ENCODE data around the gene LEPR. TPM values are rescaled to one million over a fixed set of nuclear protein-coding genes. Genes with fewer than 3 reads are reported as not detected.
"Not testable (repeated sequence)": the region's sequence is repeated elsewhere in the genome, so short reads cannot be mapped to it uniquely, and the experiment has no call there.

LEPR gene
- total and polyA plus RNA-seq, 7 donors: 0.46 to 24.7 (median 5.3) TPM

DNA sequence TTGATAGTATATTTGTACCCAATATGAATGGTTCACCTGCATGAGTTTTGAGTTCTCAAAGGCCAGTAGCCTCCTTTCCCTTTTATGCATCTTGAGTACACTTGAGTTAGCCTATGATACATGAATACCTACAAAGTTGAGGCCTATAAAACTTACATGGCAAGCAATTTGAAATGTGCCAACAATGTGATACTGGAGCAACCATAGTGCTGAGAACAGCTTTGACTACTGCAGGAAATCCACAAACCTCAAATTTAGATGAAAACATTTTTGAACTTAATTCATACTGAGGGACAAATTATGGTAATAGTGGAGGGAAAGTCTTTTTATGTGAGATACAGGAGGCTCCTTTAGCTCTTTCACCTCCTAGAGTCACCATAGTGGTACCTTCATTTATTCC lies 37.4 kb downstream of the LEPR start:
- Histone ChIP-seq H3K27ac (no peak overlapping the region), H3K9me3 (no peaks in the 10 kb centered on the region), H3K4me3 (no peak overlapping the region), H3K27me3 (no peaks in the 10 kb centered on the region), H3K4me1 (no peaks in the 10 kb centered on the region), H3K36me3 (no peaks in the 10 kb centered on the region)
- no peak for DNase-seq
- intact Hi-C loops (cut with DNase I): no loop called here
- TF ChIP-seq, protein P1, sequence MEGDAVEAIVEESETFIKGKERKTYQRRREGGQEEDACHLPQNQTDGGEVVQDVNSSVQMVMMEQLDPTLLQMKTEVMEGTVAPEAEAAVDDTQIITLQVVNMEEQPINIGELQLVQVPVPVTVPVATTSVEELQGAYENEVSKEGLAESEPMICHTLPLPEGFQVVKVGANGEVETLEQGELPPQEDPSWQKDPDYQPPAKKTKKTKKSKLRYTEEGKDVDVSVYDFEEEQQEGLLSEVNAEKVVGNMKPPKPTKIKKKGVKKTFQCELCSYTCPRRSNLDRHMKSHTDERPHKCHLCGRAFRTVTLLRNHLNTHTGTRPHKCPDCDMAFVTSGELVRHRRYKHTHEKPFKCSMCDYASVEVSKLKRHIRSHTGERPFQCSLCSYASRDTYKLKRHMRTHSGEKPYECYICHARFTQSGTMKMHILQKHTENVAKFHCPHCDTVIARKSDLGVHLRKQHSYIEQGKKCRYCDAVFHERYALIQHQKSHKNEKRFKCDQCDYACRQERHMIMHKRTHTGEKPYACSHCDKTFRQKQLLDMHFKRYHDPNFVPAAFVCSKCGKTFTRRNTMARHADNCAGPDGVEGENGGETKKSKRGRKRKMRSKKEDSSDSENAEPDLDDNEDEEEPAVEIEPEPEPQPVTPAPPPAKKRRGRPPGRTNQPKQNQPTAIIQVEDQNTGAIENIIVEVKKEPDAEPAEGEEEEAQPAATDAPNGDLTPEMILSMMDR (IDR thresholded peaks at IDR 0.05): no peak
- no peak for TF ChIP-seq EP300 (IDR thresholded peaks at IDR 0.05)
- no peak for TF ChIP-seq POLR2AphosphoS5 (IDR thresholded peaks at IDR 0.05)
- no peak for TF ChIP-seq POLR2A (IDR thresholded peaks at IDR 0.05)

DNA sequence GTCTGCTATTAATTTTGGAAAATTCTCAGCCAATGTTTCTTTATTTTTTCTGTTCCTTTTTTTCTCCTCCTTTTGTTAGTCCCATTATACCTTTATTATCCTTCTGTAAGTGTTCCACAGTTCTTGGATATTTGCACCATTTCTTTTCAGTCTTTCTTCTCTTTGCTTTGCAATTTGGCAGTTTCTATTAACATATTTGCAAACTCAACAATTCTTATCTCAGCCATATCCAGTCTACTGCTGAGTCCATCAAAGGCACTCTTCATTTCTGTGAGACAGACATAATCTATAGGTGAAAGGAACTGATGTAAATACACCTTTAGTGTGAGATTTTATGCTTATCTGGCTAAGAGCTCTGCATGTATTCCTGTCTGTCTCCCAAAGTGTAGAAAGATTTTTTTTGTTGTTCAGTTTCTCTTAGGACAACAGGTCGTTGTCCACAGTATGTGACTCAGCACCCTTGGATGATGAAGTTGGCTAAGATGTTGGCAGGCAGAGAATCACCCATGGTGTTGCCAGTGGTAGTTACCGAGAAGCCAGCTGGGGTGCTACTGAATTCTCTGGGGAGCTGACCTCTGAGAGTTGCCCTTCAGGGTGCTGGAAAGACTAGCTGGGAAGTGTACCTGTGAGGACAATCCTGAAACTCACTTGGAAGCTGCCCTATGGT lies 38.4 kb downstream of the LEPR start:
- no peak overlapping the region for H3K4me3 ChIP-seq
- intact Hi-C loops (cut with DNase I): no loop called here

DNA sequence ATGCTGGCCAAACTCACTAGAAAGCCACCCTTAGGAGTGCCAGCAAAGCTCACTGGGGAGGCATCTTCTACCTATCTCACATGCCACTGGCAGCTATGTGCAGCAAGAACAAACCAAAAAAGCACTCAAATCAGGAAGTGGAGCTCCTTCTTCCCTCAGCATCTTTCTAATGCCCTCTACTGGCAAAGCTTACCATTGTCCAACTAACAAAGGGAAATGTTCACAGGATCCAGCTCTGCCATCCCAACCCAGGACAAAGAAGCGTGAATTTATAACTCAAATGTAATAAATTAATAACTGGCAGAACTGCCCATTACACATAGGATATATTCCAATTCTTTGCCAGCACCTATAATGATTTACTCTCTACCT lies 38.9 kb downstream of the LEPR start:
- TF ChIP-seq POLR2A (IDR thresholded peaks at IDR 0.05): no peak
- no peak for TF ChIP-seq EP300 (IDR thresholded peaks at IDR 0.05)
- TF ChIP-seq, protein P1 (IDR thresholded peaks at IDR 0.05): no peak
- no peak for TF ChIP-seq POLR2AphosphoS5 (IDR thresholded peaks at IDR 0.05)
- H3K9me3 ChIP-seq: no peaks in the 10 kb centered on the region
- no peak overlapping the region for H3K4me3 ChIP-seq
- H3K36me3 ChIP-seq: no peaks in the 10 kb centered on the region
- 68 to 74% methylated on average over 1 of the region's 1 CpG for WGBS, 2 donors
- H3K4me1 ChIP-seq: no peaks in the 10 kb centered on the region
- H3K27me3 ChIP-seq: no peaks in the 10 kb centered on the region
- DNase-seq: no peak
- no peak overlapping the region for H3K27ac ChIP-seq
- intact Hi-C loops (cut with DNase I): no loop called here

More for the DNA sequence above, 38.4 kb downstream of the LEPR start:
- TF ChIP-seq, protein P1 (IDR thresholded peaks at IDR 0.05): no peak
- TF ChIP-seq EP300 (IDR thresholded peaks at IDR 0.05) (no peak), POLR2A (IDR thresholded peaks at IDR 0.05) (no peak), POLR2AphosphoS5 (IDR thresholded peaks at IDR 0.05) (no peak)
- 88 to 93% methylated on average over 2 of the region's 2 CpGs for WGBS, 2 donors
- H3K9me3 ChIP-seq: no peaks in the 10 kb centered on the region
- H3K27me3 ChIP-seq: no peaks in the 10 kb centered on the region
- H3K4me1 ChIP-seq: no peaks in the 10 kb centered on the region
- no peaks in the 10 kb centered on the region for H3K36me3 ChIP-seq
- no peak for DNase-seq
- H3K27ac ChIP-seq: no peak overlapping the region

DNA sequence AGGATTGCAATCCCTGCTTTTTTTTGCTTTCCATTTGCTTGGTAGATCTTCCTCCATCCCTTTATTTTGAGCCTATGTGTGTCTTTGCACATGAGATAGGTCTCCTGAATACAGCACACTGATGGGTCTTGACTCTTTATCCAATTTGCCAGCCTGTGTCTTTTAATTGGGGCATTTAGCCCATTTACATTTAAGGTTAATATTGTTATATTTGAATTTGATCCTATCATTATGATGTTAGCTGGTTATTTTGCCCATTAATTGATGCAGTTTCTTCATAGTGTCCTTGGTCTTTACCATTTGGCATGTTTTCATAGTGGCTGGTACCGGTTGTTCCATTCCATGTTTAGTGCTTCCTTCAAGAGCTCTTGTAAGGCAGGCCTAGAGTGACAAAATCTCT lies 45.4 kb downstream of the LEPR start:
- H3K36me3 ChIP-seq; DNase-seq; H3K4me3 ChIP-seq; H3K27me3 ChIP-seq; H3K27ac ChIP-seq; H3K4me1 ChIP-seq; H3K9me3 ChIP-seq; intact Hi-C loops (cut with DNase I): not testable (repeated sequence)
- 97% methylated on average over 1 of the region's 1 CpG for WGBS, 2 donors

DNA sequence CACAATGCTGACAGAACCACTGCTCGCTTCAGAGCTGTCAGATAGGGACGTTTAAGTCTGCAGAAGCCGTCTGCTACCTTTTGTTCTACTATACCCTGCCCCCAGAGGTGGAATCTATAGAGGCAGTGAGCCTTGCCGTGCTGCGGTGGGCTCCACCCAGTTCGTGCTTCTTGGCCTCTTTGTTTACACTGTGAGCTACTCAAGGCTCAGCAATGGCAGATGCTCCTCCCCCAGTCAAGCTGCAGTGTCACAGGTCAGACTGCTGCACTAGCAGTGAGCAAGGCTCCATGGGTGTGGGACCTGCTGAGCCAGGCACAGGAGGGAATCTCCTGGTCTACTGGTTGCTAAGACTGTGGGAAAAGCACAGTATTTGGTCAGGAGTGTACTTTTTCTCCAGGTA lies 47.1 kb downstream of the LEPR start:
- H3K36me3 ChIP-seq: no peaks in the 10 kb centered on the region
- intact Hi-C loops (cut with DNase I): no loop called here
- TF ChIP-seq POLR2AphosphoS5 (IDR thresholded peaks at IDR 0.05): no peak

More for the DNA sequence above, 47.1 kb downstream of the LEPR start:
- WGBS, 2 donors: 26 to 56% methylated on average over 6 of the region's 6 CpGs
- no peak overlapping the region for H3K4me3 ChIP-seq
- H3K27ac ChIP-seq: no peak overlapping the region
- H3K9me3 ChIP-seq: no peaks in the 10 kb centered on the region
- peaks cover 0 to 14% (median 6%) of the 10 kb centered on the region in 4 donors for H3K4me1 ChIP-seq
- no peaks in the 10 kb centered on the region for H3K27me3 ChIP-seq
- no peak for DNase-seq
